ENCODE data around the gene ABCC2. TPM values are rescaled to one million over a fixed set of nuclear protein-coding genes. Genes with fewer than 3 reads are reported as not detected.

ABCC2 gene
- polyA plus RNA-seq, 1 donor (not counting 4 experiments of a cell fraction or from before 2014, with no cell fraction given): 2.5 TPM

DNA sequence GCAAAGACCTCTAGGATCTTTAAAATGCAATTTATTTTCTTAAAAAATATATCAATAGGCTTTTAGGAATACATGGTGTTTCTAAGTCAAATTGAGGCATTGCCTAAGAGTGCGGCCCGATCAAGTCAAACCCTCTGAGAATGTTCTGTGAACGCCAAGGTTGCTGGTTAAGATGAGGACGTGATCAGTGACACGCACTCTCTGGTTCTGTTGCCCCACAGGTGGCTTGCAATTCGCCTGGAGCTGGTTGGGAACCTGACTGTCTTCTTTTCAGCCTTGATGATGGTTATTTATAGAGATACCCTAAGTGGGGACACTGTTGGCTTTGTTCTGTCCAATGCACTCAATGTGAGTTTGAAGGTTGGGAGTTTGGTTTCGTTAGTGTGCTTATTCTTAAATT lies 59.3 kb downstream of the ABCC2 start:
- H3K4me1 ChIP-seq (ENCODE audit: control insufficient read depth, extremely low read depth, insufficient read depth, low read length): peaks cover 5% of the 10 kb centered on the region
- dilution Hi-C loops (cut with MboI; ENCODE audit: extremely low pct_ligation_motif_present, low sequenced_read_pairs): no loop called here

DNA sequence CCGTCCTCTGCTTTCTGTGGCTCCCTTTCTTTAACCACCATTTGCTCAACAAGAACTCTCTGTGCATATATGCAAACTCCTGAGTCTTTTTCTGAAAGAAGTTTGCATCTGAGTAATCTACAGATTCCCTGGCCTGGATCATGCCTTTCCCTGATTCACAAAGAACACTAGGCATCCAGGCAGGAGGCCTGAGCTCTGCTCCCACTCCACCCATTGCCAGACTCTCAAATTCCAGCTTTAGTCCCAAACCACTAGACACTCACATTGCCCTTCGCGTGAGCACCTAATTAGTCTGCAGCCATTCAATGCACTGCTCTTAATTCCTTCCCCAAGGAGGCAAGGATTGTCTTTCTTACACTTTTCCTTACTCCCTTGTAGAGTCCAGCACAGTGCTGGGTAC lies 60.9 kb downstream of the ABCC2 start:
- TF ChIP-seq, protein P1, sequence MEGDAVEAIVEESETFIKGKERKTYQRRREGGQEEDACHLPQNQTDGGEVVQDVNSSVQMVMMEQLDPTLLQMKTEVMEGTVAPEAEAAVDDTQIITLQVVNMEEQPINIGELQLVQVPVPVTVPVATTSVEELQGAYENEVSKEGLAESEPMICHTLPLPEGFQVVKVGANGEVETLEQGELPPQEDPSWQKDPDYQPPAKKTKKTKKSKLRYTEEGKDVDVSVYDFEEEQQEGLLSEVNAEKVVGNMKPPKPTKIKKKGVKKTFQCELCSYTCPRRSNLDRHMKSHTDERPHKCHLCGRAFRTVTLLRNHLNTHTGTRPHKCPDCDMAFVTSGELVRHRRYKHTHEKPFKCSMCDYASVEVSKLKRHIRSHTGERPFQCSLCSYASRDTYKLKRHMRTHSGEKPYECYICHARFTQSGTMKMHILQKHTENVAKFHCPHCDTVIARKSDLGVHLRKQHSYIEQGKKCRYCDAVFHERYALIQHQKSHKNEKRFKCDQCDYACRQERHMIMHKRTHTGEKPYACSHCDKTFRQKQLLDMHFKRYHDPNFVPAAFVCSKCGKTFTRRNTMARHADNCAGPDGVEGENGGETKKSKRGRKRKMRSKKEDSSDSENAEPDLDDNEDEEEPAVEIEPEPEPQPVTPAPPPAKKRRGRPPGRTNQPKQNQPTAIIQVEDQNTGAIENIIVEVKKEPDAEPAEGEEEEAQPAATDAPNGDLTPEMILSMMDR (optimal IDR thresholded peaks at IDR 0.05 in 1 of 3, IDR thresholded peaks at IDR 0.05 in 1 of 3, conservative IDR thresholded peaks at IDR 0.05 in 1 of 3; ENCODE audit: extremely low read depth in 1 of 3, insufficient read depth in 2 of 3, low read length in 3 of 3): no peak
- TF ChIP-seq EZH2 (IDR thresholded peaks at IDR 0.05; ENCODE audit: low read length): no peak
- H4K20me1 ChIP-seq (ENCODE audit: control insufficient read depth, extremely low read depth, insufficient read depth, low read length): no peaks in the 10 kb centered on the region
- H3K27me3 ChIP-seq (ENCODE audit: control insufficient read depth, extremely low read depth, insufficient read depth, low read length): no peaks in the 10 kb centered on the region
- no peaks in the 10 kb centered on the region for H3K79me2 ChIP-seq (ENCODE audit: control insufficient read depth, insufficient read depth, low read length)
- FAIRE-seq (no peak), DNase-seq (ENCODE audit: low read depth, low spot score) (no peak)
- H3K9me1 ChIP-seq (ENCODE audit: control insufficient read depth, extremely low read depth, insufficient read depth, low read length): no peaks in the 10 kb centered on the region
- H3K9me3 ChIP-seq (ENCODE audit: control insufficient read depth, low read depth, low read length): no peaks in the 10 kb centered on the region
- H3K36me3 ChIP-seq (ENCODE audit: control insufficient read depth in 2 of 2, extremely low read depth in 1 of 2, insufficient read depth in 2 of 2, low read length in 2 of 2): peaks cover 0 to 4% of the 10 kb centered on the region in 2 experiments
- H3K4me2 ChIP-seq (ENCODE audit: control insufficient read depth, extremely low read depth, insufficient read depth, low read depth, low read length): no peak overlapping the region
- H3K27ac ChIP-seq (ENCODE audit: control insufficient read depth, insufficient read depth, low read length): no peak overlapping the region
- H2AFZ ChIP-seq (ENCODE audit: control insufficient read depth, low read length): no peak overlapping the region
- peaks cover 5% of the 10 kb centered on the region for H3K4me1 ChIP-seq (ENCODE audit: control insufficient read depth, extremely low read depth, insufficient read depth, low read length)
- H3K9ac ChIP-seq (ENCODE audit: control insufficient read depth, extremely low read depth, insufficient read depth, low read length): no peak overlapping the region
- dilution Hi-C loops (cut with MboI; ENCODE audit: extremely low pct_ligation_motif_present, low sequenced_read_pairs): no loop called here
- no peak overlapping the region for H3K4me3 ChIP-seq (ENCODE audit: control insufficient read depth in 2 of 3, extremely low read depth in 1 of 3, insufficient read depth in 2 of 3, low read depth in 1 of 3, low read length in 3 of 3)

More for the DNA sequence above, 59.3 kb downstream of the ABCC2 start:
- H4K20me1 ChIP-seq (ENCODE audit: control insufficient read depth, extremely low read depth, insufficient read depth, low read length): no peaks in the 10 kb centered on the region
- H3K36me3 ChIP-seq (ENCODE audit: control insufficient read depth in 2 of 2, extremely low read depth in 1 of 2, insufficient read depth in 2 of 2, low read length in 2 of 2): peaks cover 0 to 1% of the 10 kb centered on the region in 2 experiments
- H3K79me2 ChIP-seq (ENCODE audit: control insufficient read depth, insufficient read depth, low read length): no peaks in the 10 kb centered on the region
- no peak overlapping the region for H3K27ac ChIP-seq (ENCODE audit: control insufficient read depth, insufficient read depth, low read length)
- no peaks in the 10 kb centered on the region for H3K27me3 ChIP-seq (ENCODE audit: control insufficient read depth, extremely low read depth, insufficient read depth, low read length)
- DNase-seq (ENCODE audit: low read depth, low spot score) (no peak), FAIRE-seq (no peak)
- no peaks in the 10 kb centered on the region for H3K9me3 ChIP-seq (ENCODE audit: control insufficient read depth, low read depth, low read length)
- no peak overlapping the region for H3K4me2 ChIP-seq (ENCODE audit: control insufficient read depth, extremely low read depth, insufficient read depth, low read depth, low read length)
- H3K9me1 ChIP-seq (ENCODE audit: control insufficient read depth, extremely low read depth, insufficient read depth, low read length): no peaks in the 10 kb centered on the region
- no peak overlapping the region for H3K4me3 ChIP-seq (ENCODE audit: control insufficient read depth in 2 of 3, extremely low read depth in 1 of 3, insufficient read depth in 2 of 3, low read depth in 1 of 3, low read length in 3 of 3)
- no peak overlapping the region for H3K9ac ChIP-seq (ENCODE audit: control insufficient read depth, extremely low read depth, insufficient read depth, low read length)
- TF ChIP-seq EZH2 (IDR thresholded peaks at IDR 0.05; ENCODE audit: low read length): no peak
- TF ChIP-seq, protein P1 (optimal IDR thresholded peaks at IDR 0.05 in 1 of 3, IDR thresholded peaks at IDR 0.05 in 1 of 3, conservative IDR thresholded peaks at IDR 0.05 in 1 of 3; ENCODE audit: extremely low read depth in 1 of 3, insufficient read depth in 2 of 3, low read length in 3 of 3): no peak
- H2AFZ ChIP-seq (ENCODE audit: control insufficient read depth, low read length): no peak overlapping the region

All from keratinocyte (primary cell).